ENCODE data around the gene MYO18A. TPM values are rescaled to one million over a fixed set of nuclear protein-coding genes. Genes with fewer than 3 reads are reported as not detected.

Gene MYO18A
- total RNA-seq, 3 donors from 2014 or later (not counting 1 experiment from before 2014, with no cell fraction given) = 110 to 117 (median 115) TPM

DNA sequence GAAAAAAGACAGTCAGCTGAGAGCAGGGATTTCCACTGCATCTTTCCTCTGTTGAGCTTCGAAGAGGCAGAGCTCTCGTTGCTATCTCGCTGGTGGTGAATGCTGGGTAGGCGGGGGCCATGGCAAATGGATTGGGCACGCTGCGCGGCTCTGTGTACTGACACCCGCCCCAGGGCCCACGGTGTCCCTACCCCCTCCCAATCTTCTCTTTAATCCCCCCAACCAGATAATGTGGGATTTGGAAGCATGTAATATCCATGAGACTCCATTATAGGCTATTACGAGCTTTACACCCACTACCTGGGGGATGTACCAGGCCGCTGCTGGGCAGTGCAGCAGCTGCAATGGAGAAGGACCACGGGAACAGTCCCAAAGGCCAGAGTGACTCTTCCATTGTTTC, 129.0 kb downstream of the MYO18A start:
- no peaks in the 10 kb centered on the region for H3K9me3 ChIP-seq (ENCODE audit: control insufficient read depth, insufficient read depth, low read length)
- Mint-ChIP-seq H3K27me3 (ENCODE audit: low read depth in 2 of 2) (peaks cover 0 to 4% of the 10 kb centered on the region in 2 donors), H3K27ac (no peak overlapping the region), H3K36me3 (no peaks in the 10 kb centered on the region), H3K4me3 (no peak overlapping the region), H3K4me1 (peaks cover 0 to 3% of the 10 kb centered on the region in 2 donors), H3K9me3 (no peaks in the 10 kb centered on the region)
- TF ChIP-seq, protein P1, sequence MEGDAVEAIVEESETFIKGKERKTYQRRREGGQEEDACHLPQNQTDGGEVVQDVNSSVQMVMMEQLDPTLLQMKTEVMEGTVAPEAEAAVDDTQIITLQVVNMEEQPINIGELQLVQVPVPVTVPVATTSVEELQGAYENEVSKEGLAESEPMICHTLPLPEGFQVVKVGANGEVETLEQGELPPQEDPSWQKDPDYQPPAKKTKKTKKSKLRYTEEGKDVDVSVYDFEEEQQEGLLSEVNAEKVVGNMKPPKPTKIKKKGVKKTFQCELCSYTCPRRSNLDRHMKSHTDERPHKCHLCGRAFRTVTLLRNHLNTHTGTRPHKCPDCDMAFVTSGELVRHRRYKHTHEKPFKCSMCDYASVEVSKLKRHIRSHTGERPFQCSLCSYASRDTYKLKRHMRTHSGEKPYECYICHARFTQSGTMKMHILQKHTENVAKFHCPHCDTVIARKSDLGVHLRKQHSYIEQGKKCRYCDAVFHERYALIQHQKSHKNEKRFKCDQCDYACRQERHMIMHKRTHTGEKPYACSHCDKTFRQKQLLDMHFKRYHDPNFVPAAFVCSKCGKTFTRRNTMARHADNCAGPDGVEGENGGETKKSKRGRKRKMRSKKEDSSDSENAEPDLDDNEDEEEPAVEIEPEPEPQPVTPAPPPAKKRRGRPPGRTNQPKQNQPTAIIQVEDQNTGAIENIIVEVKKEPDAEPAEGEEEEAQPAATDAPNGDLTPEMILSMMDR (IDR thresholded peaks at IDR 0.05) = no peak
- 89% methylated on average over 11 of the region's 12 CpGs for WGBS (ENCODE audit: insufficient coverage)
- H3K27ac ChIP-seq (ENCODE audit: low read length) = no peak overlapping the region
- H3K27me3 ChIP-seq (ENCODE audit: control insufficient read depth, insufficient read depth, low read length) = no peaks in the 10 kb centered on the region
- intact Hi-C loops (cut with micrococcal nuclease) = no loop called here
- no peaks in the 10 kb centered on the region for H3K36me3 ChIP-seq (ENCODE audit: control insufficient read depth, insufficient read depth, low read length)
- no peaks in the 10 kb centered on the region for H3K4me1 ChIP-seq (ENCODE audit: control insufficient read depth, insufficient read depth, low read length)
- DNase-seq = no peak
- no peak overlapping the region for H3K4me3 ChIP-seq (ENCODE audit: low read length)
- no peak for ATAC-seq

- H3K4me3 Mint-ChIP-seq = no peak overlapping the region
- H3K27me3 Mint-ChIP-seq (ENCODE audit: low read depth in 2 of 2) = peaks cover 0 to 4% of the 10 kb centered on the region in 2 donors
Observed at GRCh38 chr17:29050176-29050575, 130.0 kb downstream of the MYO18A start.

DNA sequence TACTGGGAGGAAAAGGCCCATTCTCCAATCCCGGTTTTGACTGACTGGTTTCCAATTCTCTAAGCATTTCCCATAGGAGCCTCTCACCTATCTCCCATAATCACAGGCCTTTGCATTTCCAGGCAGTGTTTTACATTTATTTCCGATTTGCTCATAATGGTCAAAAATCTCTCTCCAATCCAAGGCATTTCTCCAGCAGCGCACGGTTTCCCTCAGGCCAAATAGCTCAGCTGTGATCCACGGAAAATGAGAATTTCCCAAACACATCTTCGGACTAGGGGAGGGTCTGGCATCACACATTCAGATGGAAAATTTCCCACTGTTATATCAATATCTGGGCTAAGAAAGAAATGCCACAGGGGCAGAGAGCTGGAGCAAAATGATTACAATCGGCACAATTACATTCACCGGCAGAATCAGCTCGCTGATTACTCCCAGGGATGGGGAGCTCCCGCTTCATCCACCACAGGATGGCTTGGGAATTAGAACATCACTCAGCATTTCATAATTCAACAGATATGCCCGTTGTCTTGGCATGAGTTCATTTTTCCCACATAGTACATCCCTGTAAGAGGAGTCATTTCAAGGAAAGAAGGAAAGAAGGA, 130.6 kb downstream of the MYO18A start:
- H3K36me3 Mint-ChIP-seq = no peaks in the 10 kb centered on the region
- H3K4me1 ChIP-seq (ENCODE audit: control insufficient read depth, insufficient read depth, low read length) = no peaks in the 10 kb centered on the region
- DNase-seq = no peak
- TF ChIP-seq, protein P1 (IDR thresholded peaks at IDR 0.05) = no peak
- no peaks in the 10 kb centered on the region for H3K36me3 ChIP-seq (ENCODE audit: control insufficient read depth, insufficient read depth, low read length)
- H3K9me3 ChIP-seq (ENCODE audit: control insufficient read depth, insufficient read depth, low read length) = no peaks in the 10 kb centered on the region
- no peak overlapping the region for H3K27ac ChIP-seq (ENCODE audit: low read length)
- peaks cover 0 to 3% of the 10 kb centered on the region in 2 donors for H3K4me1 Mint-ChIP-seq
- no peak overlapping the region for H3K27ac Mint-ChIP-seq
- no peaks in the 10 kb centered on the region for H3K27me3 ChIP-seq (ENCODE audit: control insufficient read depth, insufficient read depth, low read length)
- no peaks in the 10 kb centered on the region for H3K9me3 Mint-ChIP-seq
- peaks cover 0 to 4% of the 10 kb centered on the region in 2 donors for H3K27me3 Mint-ChIP-seq (ENCODE audit: low read depth in 2 of 2)
- intact Hi-C loops (cut with micrococcal nuclease) = no loop called here
- WGBS (ENCODE audit: insufficient coverage) = 93% methylated on average over 10 of the region's 11 CpGs
- no peak for ATAC-seq
- H3K4me3 ChIP-seq (ENCODE audit: low read length) = no peak overlapping the region
- H3K4me3 Mint-ChIP-seq = no peak overlapping the region

More at GRCh38 chr17:29050176-29050575, 130.0 kb downstream of the MYO18A start:
- Histone ChIP-seq H3K27ac (ENCODE audit: low read length) (no peak overlapping the region), H3K4me1 (ENCODE audit: control insufficient read depth, insufficient read depth, low read length) (no peaks in the 10 kb centered on the region), H3K27me3 (ENCODE audit: control insufficient read depth, insufficient read depth, low read length) (no peaks in the 10 kb centered on the region), H3K36me3 (ENCODE audit: control insufficient read depth, insufficient read depth, low read length) (no peaks in the 10 kb centered on the region), H3K9me3 (ENCODE audit: control insufficient read depth, insufficient read depth, low read length) (no peaks in the 10 kb centered on the region), H3K4me3 (ENCODE audit: low read length) (no peak overlapping the region)
- Mint-ChIP-seq H3K27ac (no peak overlapping the region), H3K4me1 (peaks cover 0 to 3% of the 10 kb centered on the region in 2 donors), H3K9me3 (no peaks in the 10 kb centered on the region), H3K36me3 (no peaks in the 10 kb centered on the region)
- TF ChIP-seq, protein P1 (IDR thresholded peaks at IDR 0.05) = no peak
- no peak for DNase-seq
- ATAC-seq = no peak
- intact Hi-C loops (cut with micrococcal nuclease) = no loop called here
- 88% methylated on average over 5 of the region's 5 CpGs for WGBS (ENCODE audit: insufficient coverage)

Measured in natural killer cell (primary cell).